A549 treated with GW870086 at 1 μM for 4 hours (cell line): ENCODE measurements around the gene KRTAP10-5. TPM values are rescaled to one million over a fixed set of nuclear protein-coding genes. Genes with fewer than 3 reads are reported as not detected.

Experiments used
- total RNA-seq: library from RNA; stranded (reverse); fragments of 200-300 nt; extraction: Qiagen RNA extraction; gene quantifications from 5 replicates; pipeline ENCODE4 v1.2.3, GENCODE V29; 2022; ENCODE audit warnings: low read depth

The KRTAP10-5 gene, protein sequence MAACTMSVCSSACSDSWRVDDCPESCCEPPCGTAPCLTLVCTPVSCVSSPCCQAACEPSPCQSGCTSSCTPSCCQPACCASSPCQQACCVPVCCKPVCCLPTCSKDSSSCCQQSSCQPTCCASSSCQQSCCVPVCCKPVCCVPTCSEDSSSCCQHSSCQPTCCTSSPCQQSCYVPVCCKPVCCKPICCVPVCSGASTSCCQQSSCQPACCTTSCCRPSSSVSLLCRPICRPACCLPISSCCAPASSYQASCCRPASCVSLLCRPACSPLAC
- not detected in 5 replicates for total RNA-seq

DNA sequence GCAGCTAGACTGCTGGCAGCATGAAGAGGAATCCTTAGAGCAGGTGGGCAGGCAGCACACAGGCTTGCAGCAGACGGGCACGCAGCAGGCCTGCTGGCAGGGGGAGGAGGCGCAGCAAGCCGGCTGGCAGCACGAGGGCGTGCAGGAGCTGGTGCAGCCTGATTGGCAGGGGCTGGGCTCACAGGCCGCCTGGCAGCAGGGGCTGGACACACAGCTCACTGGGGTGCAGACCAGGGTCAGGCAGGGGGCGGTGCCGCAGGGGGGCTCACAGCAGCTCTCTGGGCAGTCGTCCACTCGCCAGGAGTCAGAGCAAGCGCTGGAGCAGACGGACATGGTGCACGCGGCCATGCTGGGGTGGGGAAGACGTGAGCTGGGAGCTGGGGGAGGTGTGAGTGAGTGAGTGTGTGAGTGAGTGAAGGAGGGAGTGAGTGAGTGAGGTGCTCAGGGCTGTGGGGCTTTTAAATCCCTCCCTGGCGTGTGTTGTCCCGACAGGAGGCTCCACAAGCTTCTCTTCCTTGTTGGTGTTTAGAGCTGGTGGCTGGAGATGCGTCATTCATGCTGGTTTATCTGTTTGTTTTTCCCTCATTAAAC, at the start of gene KRTAP10-5:
Gene KRTAP10-5, minus strand, starts transcription at position 374 of the 591 bp plus-strand sequence. Its CDS starts 26 bp downstream, at position 348.

DNA sequence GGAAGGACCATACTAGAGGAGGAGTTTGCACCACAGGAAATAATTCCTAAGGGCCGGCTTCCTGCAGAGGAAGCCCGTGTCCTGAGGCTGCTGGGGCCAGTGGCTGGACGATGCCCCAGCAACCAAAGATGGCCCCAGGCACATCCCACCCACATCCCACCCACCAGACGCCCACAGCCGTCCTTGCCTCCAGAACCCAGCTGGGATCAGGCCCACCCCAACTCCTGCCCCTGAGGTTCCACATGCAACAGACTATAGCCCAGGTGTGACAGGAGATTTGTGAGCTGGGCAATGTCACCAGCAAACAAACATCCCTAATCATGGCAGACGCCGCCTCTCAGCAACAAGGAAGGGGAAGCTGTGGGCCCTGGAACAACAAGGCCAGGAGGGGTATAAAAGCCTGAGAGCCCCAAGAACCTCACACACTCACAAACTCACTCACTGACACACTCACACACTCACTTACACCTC, 46.3 kb upstream of the KRTAP10-5 start, which contains the start of gene KRTAP10-9:
Gene KRTAP10-9, plus strand, starts transcription at position 421 of the 471 bp plus-strand sequence. CDS start 79 bp downstream, outside the sequence.

DNA sequence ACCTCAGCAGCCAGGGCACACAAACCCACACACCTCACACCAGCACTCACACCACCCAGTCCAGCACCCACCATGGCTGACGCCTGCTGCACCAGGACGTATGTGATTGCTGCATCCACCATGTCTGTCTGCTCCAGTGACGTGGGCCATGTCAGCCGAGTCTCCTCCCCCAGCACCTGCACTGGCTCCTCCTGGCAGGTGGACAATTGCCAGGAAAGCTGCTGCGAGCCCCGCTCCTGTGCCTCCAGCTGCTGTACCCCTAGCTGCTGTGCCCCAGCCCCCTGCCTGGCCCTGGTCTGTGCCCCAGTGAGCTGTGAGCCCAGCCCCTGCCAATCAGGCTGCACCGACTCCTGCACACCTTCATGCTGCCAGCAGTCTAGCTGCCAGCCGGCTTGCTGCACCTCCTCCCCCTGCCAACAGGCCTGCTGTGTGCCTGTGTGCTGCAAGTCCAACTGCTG, 31.7 kb upstream of the KRTAP10-5 start, which contains the start of gene KRTAP10-8:
Gene KRTAP10-8, plus strand, starts transcription at position 51 of the 458 bp plus-strand sequence. Its CDS starts 22 bp downstream, at position 73.

DNA sequence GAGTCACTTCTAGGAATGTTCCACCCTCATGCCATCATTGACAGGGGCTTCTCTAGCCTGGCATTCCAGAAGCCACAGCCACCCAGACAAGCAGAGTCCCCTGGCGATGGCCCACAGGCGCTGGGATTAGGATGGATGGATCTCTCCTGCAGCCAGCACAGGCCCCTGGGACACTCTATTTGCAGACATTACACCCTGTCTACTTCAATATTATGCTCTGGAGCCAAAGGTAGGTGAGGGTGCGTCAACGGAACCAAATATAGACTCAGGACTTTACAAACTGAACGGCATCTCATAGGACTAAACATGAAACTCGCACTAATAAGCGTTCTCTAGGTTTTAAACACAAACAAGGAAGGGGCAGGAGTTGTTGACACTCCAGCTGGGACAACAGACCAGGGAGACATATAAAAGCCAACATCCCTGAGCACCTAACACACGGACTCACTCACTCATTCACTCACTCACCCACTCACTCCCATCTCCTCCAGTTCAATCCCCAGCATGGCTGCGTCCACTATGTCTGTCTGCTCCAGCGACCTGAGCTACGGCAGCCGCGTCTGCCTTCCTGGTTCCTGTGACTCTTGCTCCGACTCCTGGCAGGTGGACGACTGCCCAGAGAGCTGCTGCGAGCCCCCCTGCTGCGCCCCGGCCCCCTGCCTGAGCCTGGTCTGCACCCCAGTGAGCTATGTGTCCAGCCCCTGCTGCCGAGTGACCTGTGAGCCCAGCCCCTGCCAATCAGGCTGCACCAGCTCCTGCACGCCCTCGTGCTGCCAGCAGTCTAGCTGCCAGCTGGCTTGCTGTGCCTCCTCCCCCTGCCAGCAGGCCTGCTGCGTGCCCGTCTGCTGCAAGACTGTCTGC, 19.9 kb upstream of the KRTAP10-5 start, which contains the start of gene KRTAP10-7:
Gene KRTAP10-7, plus strand, starts transcription at position 480 of the 861 bp plus-strand sequence. Its CDS starts 25 bp downstream, at position 505.

DNA sequence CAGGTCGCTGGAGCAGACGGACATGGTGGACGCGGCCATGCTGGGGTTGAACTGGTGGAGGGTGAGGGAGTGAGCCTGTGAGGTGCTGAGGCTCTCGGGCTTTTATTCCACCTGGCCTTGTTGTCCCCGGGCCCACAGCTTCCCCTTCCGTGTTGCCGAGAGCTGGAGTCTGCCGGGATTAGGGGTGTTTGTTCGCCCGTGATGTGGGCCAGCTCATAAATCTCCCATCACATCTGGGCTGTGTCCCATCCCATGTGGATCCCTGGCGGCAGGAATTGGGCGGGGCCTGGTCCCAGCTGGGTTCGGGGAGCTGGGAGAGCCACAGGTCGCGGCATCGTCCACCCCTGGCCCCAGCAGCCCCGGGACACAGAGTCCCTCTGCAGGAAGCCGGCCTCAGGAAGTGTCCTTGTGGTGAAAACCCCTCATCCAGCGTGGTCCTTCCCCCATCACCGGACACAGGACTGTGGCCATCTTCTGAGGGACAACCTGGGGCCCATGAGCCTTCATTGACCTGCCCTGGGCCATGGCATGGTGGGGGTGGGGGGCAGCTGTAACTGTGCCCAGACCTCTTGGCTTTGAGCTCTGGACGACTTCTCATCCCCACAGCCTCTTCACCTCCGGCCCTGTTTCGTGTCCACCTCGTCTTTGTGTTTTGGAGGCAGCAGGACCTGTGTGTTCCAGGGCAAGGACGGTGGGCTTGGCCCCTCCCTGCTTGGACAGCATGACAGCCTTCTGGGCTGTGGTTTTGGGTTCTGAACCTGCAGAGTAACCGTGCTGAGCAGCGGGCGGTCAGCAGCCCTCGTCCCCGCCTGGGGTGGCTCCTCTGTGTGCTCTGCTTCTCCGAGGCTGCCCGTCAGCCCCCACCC, 12.3 kb upstream of the KRTAP10-5 start, which contains the start of gene KRTAP10-6:
Gene KRTAP10-6, minus strand, starts transcription at position 60 of the 866 bp plus-strand sequence. Its CDS starts 21 bp downstream, at position 39.

DNA sequence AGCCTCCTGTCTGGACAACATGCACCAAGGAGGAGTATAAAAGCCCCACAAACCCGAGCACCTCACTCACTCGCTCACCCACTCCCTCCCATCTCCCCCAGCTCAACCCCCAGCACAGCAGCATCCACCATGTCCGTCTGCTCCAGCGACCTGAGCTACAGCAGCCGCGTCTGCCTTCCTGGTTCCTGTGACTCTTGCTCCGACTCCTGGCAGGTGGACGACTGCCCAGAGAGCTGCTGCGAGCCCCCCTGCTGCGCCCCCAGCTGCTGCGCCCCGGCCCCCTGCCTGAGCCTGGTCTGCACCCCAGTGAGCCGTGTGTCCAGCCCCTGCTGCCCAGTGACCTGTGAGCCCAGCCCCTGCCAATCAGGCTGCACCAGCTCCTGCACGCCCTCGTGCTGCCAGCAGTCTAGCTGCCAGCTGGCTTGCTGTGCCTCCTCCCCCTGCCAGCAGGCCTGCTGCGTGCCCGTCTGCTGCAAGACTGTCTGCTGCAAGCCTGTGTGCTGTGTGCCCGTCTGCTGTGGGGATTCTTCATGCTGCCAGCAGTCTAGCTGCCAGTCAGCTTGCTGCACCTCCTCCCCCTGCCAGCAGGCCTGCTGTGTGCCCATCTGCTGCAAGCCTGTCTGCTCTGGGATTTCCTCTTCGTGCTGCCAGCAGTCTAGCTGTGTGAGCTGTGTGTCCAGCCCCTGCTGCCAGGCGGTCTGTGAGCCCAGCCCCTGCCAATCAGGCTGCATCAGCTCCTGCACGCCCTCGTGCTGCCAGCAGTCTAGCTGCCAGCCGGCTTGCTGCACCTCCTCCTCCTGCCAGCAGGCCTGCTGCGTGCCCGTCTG, 6.6 kb downstream of the KRTAP10-5 start, which contains the start of gene KRTAP10-4:
Gene KRTAP10-4, plus strand, starts transcription at position 100 of the 827 bp plus-strand sequence. Its CDS starts 30 bp downstream, at position 130.

DNA sequence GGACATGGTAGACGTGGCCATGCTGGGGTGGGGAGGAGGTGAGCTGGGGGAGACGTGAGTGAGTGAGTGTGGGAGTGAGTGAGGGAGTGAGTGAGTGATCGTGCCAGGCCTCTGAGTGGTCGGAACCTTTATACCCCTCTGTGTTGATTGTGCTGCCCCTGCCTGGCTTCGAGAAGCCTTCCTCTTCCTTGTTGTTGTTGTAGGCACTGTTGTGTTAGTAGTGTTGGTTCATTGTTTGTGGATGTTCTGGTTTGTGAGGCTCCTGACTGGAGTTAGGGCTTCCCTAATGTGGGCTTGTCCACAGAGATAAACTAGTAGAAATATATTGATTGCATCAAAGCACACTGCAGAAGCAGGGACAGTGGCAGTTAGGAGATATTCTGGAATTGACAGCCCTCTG, 21.7 kb downstream of the KRTAP10-5 start, which contains the start of gene KRTAP10-3:
Gene KRTAP10-3, minus strand, starts transcription at position 101 of the 400 bp plus-strand sequence. Its CDS starts 80 bp downstream, at position 21.

DNA sequence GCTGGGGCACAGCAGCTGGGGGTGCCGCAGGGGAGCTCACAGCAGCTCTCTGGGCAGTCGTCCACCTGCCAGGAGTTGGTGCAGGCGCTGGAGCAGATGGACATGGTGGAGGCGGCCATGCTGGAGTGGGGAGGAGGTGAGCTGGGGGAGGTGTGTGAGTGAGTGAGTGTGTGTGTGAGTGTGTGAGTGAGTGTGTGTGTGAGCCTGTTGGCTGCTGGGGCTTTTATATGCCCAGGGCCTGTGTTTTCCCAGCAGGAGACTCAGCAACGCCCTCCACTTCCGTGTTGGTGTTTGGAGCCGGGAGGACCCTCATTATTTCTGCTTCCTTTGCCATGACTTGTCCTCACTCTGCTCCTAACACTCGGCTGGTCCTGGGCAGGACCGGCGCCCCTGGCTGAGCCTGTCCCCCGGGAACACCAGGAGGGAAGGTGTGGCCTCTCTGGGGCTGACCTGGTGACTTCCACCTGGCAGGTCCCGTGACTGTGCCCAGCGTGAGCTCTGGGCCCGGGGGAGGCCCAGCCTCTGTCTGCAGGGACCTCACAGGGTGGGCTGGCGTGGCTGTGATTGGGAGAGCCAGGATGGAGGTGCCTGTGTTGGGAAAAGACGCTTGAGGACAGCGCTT, 29.0 kb downstream of the KRTAP10-5 start, which contains the start of gene KRTAP10-2:
Gene KRTAP10-2, minus strand, starts transcription at position 166 of the 622 bp plus-strand sequence. Its CDS starts 47 bp downstream, at position 119.

DNA sequence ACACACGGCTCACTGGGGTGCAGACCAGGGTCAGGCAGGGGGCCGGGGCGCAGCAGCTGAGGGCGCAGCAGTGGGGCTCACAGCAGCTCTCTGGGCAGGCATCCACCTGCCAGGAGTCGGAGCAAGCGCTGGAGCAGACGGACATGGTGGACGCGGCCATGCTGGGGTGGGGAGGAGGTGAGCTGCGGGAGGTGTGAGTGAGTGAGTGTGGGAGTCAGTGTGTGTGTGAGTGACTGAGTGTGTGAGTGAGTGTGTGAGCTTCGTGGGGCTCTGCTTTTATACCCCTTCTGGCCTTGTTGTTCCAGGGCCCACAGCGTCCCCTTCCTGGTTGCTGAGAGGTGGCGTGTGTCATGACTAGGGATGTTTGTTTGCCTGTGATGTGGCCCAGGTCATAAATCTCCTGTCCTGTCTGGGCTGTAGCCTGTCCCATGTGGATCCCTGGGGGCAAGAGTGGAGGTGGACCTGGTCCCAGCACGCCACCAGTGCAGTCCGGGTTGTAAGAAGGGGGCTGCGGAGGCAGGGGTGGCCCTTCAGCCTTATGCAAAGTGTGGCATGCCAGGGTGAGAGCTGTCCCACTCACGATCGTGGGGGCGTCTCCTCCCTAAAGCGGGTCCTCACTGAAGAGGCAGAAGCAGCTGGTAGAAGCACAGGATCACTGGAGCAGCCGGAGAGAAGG, 40.3 kb downstream of the KRTAP10-5 start, which contains the start of gene KRTAP10-1:
Gene KRTAP10-1, minus strand, starts transcription at position 205 of the 676 bp plus-strand sequence. Its CDS starts 45 bp downstream, at position 160.

Other genes starting within 250 kb of the KRTAP10-5 start
- 6.8 to 9.9 TPM (median 7.6 TPM) in 5 replicates for gene CFAP410, start 241.2 kb downstream of the KRTAP10-5 start, total RNA-seq
- 7.5 to 10.9 TPM (median 8.1 TPM) in 5 replicates for gene TRPM2, start 227.0 kb downstream of the KRTAP10-5 start, total RNA-seq
- gene LRRC3, start 125.1 kb downstream of the KRTAP10-5 start, total RNA-seq, result 1.2 to 2.1 TPM (median 1.9 TPM) in 5 replicates
- not detected in 5 replicates for gene KRTAP10-1, start 40.4 kb downstream of the KRTAP10-5 start, total RNA-seq
- gene KRTAP10-2, start 29.1 kb downstream of the KRTAP10-5 start, total RNA-seq, result not detected in 5 replicates
- not detected in 5 replicates for gene KRTAP10-3, start 21.8 kb downstream of the KRTAP10-5 start, total RNA-seq
- not detected in 5 replicates for gene KRTAP10-4, start 6.9 kb downstream of the KRTAP10-5 start, total RNA-seq
- not detected in 5 replicates for gene KRTAP10-6, start 11.9 kb upstream of the KRTAP10-5 start, total RNA-seq
- not detected in 5 replicates for gene KRTAP10-7, start 20.0 kb upstream of the KRTAP10-5 start, total RNA-seq
- gene KRTAP10-8, start 31.5 kb upstream of the KRTAP10-5 start, total RNA-seq, result not detected in 5 replicates
- not detected in 5 replicates for gene KRTAP10-9, start 46.5 kb upstream of the KRTAP10-5 start, total RNA-seq
- gene KRTAP10-10, start 56.8 kb upstream of the KRTAP10-5 start, total RNA-seq, result not detected in 5 replicates
- gene KRTAP10-11, start 65.8 kb upstream of the KRTAP10-5 start, total RNA-seq, result not detected in 5 replicates
- not detected in 5 replicates for gene KRTAP12-4, start 74.1 kb upstream of the KRTAP10-5 start, total RNA-seq
- not detected in 5 replicates for gene KRTAP12-3, start 77.3 kb upstream of the KRTAP10-5 start, total RNA-seq
- not detected in 5 replicates for gene KRTAP12-2, start 86.3 kb upstream of the KRTAP10-5 start, total RNA-seq
- gene KRTAP12-1, start 101.6 kb upstream of the KRTAP10-5 start, total RNA-seq, result not detected in 5 replicates
- gene KRTAP10-12, start 116.6 kb upstream of the KRTAP10-5 start, total RNA-seq, result not detected in 5 replicates
- gene TSPEAR, start 131.0 kb upstream of the KRTAP10-5 start, total RNA-seq, result not detected in 5 replicates
- 27.9 to 39.8 TPM (median 35.6 TPM) in 5 replicates for gene UBE2G2, start 221.2 kb upstream of the KRTAP10-5 start, total RNA-seq
- 56.4 to 70.2 TPM (median 69.8 TPM) in 5 replicates for gene SUMO3, start 237.5 kb upstream of the KRTAP10-5 start, total RNA-seq